TTC549 (cell line): Measurements from ENCODE around the gene WDR13.
"Not testable (repeated sequence)": the region's sequence is repeated elsewhere in the genome, so short reads cannot be mapped to it uniquely, and the experiment has no call there.

ENCODE experiments used
- FAIRE-seq: peaks from 2 replicates; lab custom pipeline; 2012; peaks lifted over from hg19 to GRCh38; lab: Jason Lieb, UNC

WDR13 gene

GRCh38 chrX:48595929-48596328 is 1.4 kb upstream of the WDR13 start:
- no peak for FAIRE-seq

GRCh38 chrX:48598614-48599013 is 1.3 kb downstream of the WDR13 start:
- no peak for FAIRE-seq

DNA sequence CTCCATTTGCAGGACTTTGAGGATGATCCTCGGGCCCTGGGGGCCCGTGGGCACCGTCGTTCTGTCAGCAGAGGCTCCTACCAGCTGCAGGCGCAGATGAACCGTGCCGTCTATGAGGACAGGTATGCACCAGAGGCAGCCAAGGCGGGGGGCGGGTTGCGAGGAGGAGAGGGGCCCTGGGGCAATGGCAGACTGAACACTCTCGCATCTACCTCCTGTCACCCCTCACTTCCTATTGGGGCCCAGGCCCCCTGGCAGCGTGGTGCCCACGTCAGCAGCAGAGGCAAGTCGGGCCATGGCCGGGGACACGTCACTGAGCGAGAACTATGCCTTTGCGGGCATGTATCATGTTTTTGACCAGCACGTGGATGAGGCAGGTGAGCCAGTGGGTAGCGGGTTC is 2.0 kb downstream of the WDR13 start:
- FAIRE-seq = no peak

DNA sequence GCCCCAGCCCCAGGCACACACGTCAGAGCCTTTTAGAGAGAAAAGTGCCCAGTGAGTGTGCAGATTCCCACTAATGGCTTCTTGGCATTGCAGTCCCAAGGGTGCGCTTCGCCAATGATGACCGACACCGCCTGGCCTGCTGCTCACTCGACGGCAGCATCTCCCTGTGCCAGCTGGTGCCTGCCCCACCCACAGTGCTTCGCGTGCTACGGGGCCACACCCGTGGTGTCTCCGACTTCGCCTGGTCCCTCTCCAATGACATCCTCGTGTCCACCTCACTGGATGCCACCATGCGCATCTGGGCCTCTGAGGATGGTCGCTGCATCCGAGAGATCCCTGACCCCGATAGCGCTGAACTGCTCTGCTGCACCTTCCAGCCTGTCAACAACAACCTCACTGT is 2.9 kb downstream of the WDR13 start:
- no peak for FAIRE-seq

DNA sequence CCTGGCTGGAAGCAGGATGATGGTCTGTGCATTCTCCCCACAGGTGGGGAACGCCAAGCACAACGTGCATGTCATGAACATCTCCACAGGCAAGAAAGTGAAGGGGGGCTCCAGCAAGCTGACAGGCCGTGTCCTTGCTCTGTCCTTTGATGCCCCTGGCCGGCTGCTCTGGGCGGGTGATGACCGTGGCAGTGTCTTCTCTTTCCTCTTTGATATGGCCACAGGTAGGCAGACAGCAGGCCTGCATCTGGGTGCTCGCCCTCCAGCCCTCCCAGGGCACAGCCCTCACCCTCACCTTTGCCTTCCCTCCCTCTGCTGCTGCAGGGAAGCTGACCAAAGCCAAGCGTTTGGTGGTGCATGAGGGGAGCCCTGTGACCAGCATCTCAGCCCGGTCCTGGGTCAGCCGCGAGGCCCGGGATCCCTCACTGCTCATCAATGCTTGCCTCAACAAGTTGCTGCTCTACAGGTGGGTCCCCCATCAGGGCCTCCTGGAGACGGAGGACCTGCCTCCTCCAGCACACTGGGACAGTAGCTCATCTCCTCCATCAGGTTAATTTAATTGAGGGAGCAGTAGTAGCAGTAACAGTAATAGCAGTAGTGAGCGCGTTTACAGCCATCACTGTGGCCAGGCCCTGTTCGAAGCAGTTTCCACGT is 4.6 kb downstream of the WDR13 start:
- no peak for FAIRE-seq

DNA sequence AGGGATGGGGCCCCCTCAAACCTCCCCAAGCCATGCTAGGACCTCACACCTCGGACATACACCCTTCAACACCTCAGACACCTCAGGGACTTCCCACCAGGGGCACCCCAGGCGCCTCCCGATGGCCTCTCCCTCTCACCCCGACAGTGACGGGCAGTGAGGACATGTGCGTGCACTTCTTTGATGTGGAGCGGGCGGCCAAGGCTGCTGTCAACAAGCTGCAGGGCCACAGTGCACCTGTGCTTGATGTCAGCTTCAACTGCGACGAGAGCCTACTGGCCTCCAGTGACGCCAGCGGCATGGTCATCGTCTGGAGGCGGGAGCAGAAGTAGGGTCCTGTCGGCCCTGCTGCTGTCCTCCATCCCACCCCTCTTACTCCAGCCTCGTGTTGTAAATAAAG is 7.4 kb downstream of the WDR13 start:
- FAIRE-seq = no peak

DNA sequence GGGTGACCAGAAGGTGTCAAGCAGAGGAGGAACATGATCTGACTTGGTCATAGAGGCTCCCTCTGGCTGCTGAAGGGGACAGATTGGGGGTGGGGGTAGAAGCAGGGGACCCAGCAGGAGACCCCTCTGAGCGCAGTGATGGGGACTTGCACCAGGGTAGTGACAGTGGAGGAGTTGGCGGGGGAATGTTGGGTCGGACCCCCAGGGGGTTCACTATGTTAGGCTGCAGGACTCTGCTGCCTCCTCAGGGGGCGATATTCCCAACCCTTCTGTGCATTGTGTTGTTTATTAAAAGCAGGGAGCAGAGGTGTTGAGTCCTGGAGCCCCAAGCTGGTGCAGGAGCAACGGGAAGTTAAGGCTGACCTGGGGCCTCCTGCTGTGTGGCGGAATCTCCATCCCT is 8.8 kb downstream of the WDR13 start:
- no peak for FAIRE-seq

DNA sequence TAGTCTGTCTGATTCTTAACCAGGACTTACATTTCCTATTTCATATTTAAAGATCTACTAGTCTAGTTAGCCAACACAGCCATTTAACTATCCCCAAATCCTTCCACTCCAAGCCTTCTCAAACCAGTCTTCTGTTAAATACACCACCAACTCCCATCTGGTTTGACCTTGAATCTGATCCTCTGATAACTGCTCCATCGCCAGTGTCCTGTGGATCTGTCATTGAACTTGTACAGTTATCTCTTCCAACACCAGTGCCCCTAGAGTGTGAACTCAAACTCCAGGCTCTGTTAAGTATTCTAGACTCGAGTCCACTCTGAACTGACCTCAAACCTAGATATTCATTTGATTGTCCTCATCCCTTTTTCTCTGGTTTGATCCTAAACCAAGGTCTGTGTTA is 14.4 kb downstream of the WDR13 start:
- no peak for FAIRE-seq

DNA sequence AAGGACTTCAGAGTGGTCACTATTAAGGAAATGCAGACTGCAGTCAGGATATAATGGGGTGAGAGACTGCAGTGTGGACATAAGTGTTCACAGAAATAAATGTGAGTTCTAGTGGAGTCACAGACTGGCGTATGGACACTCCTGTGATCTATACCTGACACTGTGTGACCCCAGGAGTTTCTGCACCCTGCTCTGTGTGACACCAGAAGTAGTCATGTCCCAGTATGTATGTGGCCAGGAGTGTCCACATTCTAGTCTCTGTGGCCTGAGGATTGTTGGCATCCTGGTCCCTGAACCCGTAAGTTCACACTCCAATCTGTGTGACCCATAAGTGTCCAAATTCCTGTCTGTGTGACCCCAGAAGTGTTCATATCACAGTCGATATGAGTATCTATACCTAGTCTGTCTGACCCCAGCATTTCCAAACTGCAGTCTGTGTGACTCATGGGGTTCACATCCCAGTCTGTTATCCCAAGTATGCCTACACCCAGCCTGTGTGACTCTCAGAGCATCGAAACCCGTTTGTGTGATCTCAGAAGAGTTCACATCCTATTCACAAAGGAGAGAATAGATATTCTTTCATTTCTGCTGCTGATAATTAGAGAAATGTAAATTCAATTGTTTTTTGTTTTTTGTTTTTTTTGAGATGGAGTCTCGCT is 16.3 kb downstream of the WDR13 start:
- FAIRE-seq = no peak

DNA sequence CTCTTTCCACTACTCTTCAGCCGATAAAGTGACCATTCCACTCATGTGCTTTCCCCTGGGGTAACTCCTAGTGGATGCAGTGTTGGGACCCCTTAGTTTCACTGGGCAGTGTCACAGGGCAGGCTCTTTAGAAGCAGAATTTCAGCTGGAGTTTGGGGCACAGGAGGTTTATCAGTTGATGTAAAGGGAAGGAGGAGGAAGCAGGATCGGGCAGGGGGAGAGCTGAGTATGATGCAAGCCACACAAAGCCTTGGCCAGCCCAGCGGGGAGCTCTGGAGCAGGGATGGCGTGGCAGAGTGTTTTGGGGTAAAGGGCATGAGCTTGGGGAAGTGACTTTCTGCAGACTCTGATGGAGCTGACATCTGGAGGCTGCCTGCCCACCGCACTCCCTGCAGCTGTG is 19.3 kb downstream of the WDR13 start:
- no peak for FAIRE-seq

GRCh38 chrX:48617542-48618340 is 20.4 kb downstream of the WDR13 start:
- no peak for FAIRE-seq

DNA sequence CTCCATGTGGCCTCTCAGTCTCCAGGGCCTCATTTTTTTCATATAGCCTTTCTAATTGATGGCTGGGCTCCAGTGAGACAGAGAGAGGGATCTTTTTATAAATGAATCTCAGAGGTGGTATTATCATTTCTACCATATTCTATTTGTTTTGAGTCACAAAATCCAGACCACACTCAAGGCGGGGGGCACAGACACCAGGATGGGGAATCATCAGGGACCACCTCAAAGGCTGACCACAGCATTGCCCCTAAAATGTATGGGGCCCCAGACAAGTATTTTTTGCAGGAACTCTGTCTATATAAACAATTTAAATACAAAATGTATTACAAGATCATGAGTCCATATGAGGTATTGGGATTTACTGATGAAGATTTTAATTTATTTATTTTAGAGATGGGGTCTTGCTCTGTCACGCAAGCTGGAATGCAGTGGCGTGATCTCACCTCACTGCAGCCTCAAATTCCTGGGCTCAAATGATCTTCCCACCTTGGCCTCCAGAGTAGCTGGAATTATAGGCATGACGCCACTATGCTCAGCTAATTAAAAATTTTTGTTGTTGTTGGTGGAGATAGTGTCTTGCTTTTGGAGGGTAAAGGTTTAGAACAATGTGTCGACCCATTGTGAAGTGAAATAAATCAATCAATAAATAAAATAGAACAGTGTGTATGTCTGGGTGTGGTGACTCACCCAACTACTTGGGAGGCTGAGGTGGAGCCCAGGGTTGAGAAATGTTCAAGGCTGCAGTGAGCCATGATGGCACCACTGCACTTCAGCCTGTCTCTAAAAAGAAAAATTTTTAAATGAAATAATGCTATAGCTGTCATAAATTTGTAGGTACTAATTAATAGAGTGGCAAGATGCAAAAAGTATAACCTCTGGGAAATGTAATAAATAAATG is 29.4 kb downstream of the WDR13 start:
- FAIRE-seq = no peak

DNA sequence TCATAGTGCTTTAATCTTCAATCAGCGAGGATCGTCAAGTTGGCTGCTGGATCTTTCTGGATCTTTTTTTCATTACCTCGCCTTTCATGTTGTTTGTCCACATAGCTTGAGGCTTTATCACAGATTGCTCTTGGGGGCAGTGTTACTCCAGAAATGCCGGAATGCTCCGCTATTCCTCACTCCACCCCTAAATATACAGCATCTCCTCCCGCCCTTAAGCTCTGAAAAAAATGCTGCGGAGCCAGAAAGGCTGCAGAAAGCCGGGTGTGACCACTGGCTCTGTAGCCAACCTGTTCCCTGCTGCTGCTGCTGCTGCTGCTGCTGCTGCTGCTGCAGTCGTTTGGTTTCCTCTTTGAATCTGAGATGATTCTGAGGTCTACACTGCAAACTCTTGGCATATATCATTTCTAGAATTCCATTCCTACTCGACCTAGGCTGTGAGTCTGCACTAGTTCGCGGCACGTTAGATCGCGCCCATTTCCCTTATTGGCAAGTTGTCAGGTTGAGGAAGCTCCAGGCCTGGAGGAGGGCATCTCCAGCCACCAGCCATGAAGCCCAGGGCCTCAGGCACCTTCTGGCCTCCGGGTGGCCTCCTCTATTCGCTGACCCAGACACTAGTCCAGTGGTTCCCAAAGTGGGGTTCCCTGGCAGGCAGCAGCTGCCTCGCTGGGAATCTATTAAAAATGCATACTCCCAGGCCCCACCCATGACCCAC is 34.2 kb downstream of the WDR13 start:
- FAIRE-seq = peak; percentile 52

GRCh38 chrX:48632207-48632606 is 34.9 kb downstream of the WDR13 start:
- no peak for FAIRE-seq

DNA sequence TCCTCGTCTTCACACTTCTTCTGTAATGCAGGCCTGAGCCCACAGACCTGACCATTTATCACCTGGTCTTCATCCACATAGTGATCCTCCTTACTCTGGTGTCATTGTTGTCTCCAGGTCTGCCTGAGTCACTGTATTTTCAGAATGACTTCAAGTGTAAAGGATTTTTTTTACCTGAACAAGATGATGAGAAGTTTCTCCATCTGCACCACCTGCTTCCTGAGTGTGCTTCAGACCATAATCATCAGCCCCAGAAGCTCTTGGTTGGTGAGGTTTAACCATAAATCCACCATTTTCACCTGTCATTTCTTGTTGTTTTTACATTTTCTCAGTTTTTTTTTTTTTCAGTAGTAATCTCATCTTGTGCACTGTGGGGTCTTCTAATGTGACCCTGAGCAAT is 39.0 kb downstream of the WDR13 start:
- FAIRE-seq = no peak

DNA sequence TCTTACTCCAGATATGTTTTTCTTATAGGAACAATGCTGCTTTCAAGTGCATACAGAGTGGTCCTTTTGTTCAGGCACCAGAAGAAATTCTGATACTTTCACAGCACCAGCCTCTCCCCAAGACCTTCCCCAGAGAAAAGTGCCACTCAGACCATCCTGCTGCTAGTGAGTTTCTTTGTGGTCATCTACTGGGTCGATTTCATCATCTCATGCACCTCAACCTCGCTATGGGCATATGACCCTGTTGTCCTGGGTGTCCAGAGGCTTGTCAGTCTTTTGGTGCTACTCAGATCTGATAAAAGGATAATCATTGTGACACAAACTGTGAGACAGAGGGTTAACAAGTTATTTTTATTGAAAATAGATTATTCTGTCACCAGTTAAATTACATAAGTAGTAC is 39.5 kb downstream of the WDR13 start:
- FAIRE-seq = no peak

DNA sequence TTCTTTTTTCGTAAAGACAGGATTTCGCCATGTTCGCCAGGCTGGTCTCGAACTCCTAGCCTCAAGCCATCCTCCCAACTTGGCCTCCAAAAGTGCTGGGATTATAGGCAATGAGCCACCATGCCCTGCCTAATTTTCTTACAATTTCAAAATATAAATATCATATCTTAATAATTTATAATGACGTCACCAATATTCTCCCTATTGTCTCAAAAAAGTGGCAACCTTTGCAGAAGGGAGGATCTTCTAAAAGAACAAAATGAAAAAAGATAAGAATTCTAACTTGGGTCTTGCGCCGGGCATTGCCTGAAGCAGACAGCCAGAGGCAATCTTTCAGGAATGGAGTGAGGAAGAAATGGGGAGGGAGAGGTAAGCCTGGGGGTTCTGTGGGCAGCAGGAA is 48.4 kb downstream of the WDR13 start:
- FAIRE-seq = no peak

- FAIRE-seq = peak; percentile 38
Measured at GRCh38 chrX:48648336-48648751, 51.1 kb downstream of the WDR13 start.

- FAIRE-seq = no peak
Measured at GRCh38 chrX:48649102-48649501, 51.8 kb downstream of the WDR13 start.

- not testable (repeated sequence) for FAIRE-seq
Measured at GRCh38 chrX:48652055-48652579, 54.8 kb downstream of the WDR13 start.

DNA sequence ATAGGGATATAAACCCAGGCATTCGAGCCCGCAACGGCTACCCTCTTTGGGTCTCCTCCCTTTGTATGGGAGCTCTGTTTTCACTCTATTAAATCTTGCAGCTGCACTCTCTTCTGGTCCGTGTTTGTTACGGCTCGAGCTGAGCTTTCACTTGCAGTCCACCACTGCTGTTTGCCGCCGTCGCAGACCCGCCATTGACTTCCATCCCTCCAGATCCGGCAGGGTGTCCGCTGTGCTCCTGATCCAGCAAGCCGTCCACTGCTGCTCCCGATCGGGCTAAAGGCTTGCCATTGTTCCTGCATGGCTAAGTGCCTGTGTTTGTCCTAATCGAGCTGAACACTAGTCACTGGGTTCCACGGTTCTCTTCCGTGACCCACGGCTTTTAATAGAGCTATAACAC is 57.5 kb downstream of the WDR13 start:
- FAIRE-seq = not testable (repeated sequence)
